ENCODE results near the gene RARRES2.
"Not testable (repeated sequence)": the region's sequence is repeated elsewhere in the genome, so short reads cannot be mapped to it uniquely, and the experiment has no call there.

GRCh38 chr7:150316987-150317386 lies 24.4 kb downstream of the RARRES2 start:
- not testable (repeated sequence) for TF ChIP-seq EZH2 (IDR thresholded peaks at IDR 0.05; ENCODE audit: insufficient read depth, poor library complexity, severe bottlenecking); EZH2phosphoT487 (IDR thresholded peaks at IDR 0.05; ENCODE audit: insufficient read depth, low read depth)

Data from GM23248 (cell line).